CD4-positive, alpha-beta T cell treated with Interleukin-6 at 100 ng/mL for 8 hours (primary cell): Measurements from ENCODE around the gene TAS2R19.

Experiments used
- DNase-seq: peaks from one replicate; pipeline ENCODE4 v3.0.0-alpha.2; 2020; ENCODE audit warnings: mixed read lengths, low spot score

The TAS2R19 gene

DNA sequence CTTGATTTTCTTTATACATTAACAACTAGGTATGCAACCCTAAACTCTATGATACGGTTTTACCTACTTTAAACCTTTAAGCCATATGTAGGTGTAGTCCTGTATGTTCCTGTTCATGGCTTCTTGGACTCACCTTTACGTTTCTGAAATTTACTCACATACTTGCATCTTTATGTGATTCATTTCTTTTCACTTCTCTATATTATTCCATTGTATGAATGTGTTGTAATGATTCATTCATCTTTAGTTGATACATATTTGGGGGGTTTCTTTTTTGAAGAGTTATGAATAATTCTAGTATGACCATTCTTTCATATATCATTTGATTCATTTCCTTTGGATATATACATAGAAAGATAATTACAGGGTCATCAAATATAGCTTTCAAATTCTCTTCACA, 33.3 kb downstream of the TAS2R19 start:
- no peak for DNase-seq

DNA sequence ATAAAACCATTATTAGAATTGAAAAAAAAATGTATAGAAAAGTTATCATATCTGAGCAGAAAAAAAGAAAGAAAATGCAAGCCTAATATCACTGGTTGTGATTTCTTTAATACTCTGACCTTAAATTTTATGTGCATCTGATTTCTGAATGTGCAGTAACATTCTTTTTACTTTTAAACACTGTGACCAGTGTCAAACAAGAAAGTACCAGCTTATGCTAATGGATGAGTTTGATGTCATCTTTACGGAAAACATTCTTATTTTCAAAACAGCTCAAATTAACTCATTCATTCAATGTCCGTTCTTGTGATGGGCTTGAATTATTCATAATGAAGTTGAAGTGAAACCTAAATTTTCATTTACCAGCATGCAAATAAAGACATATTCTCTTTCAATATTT, 35.6 kb downstream of the TAS2R19 start, which contains the start of gene TAS2R50:
Gene TAS2R50, minus strand, starts transcription at position 101 of the 400 bp plus-strand sequence. Its CDS starts 52 bp downstream, at position 49.
- DNase-seq, result no peak

DNA sequence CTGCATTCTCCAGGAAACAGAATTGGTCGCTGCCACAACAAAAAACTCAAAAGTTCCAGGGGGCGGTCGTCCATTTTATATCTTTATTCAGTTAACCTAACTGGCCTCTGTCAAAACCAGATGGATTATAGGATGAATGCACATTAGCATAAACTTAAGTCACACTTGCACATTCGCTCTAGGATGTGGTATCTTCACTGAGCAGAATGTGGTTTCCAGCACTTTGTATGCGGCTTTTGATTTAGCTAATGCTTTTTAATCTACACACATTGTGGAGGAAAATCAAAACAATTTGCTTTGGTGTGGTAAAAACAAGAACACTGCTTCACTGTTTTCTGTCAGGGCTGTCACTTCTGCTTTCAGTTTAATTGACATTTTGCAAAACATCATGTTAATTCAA, 40.2 kb downstream of the TAS2R19 start:
- peak; percentile 60 for DNase-seq

DNA sequence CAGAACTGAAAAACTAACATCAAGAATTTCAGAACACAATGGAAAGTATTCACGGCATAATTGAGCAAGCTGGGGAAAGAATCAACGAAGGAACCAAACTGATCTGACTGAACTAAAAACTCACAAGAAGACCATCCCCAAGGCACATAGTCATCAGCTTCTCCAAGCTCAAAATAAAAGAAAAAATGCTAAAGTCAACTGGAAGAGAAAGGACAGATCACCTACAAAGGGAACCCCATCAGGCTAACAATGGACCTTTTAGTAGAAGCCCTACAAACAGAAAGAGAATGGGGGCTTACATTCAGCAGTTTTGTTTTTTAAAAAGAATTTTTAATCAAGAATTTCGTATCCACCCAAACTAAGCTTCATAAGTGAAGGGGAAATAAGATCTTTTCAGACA, 47.5 kb downstream of the TAS2R19 start:
- DNase-seq, result no peak
